GM18498 (cell line): ENCODE results near the gene MPO.

Experiments used
- ATAC-seq: cut with Tn5 transposase; IDR thresholded peaks from one replicate; pipeline ENCODE4 v1.9.1; 2021; ENCODE audit warnings: mild to moderate bottlenecking, moderate library complexity; ENCODE audit not compliant: unreplicated experiment

The MPO gene

DNA sequence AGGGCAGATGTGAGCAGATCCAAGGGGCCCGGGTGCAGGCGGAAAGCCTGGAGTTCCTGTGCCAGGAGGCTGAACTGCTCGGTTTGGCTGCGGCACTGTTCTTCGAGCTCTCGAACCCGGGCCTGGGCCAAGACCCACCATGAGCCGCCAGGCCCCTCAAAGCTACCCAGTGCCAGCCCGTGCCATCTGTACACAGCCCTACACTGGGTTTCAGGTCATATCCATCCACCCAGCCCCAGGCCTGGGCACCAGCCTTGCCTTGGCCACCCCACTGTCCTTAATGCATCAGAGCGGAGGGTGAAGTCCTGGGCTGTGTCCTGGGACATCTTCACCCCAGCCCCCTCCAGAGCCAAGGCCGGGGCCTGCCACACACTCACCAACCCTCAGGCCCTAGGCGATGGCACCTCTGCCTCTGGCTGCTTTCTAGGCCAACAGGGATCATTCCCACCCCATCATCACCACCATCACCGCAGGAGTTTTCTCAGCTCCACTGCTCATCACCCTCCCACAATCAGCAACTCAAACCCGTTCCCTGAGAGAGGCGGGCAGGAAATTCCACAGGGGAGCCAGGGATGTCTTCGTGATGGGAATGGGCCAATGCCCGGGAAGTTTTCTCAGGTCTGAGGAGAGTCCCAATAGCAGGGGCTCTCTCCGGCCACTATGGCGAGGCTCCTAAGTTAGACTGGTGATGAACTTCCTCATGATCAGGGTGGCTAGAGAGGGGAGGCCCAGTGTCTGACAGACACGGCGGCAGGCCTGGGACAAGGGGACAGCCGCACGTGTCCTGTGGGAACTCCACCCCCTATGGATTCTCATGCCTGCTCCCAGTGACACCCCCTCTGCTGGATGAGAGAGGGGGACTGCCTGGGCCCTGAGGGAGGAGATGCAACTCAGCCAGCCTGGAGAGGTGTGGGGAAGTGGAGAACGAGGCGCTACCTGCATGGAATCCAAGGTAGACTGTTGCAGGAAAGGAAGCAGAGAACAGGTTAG lies 38.7 kb upstream of the MPO start:
- no peak for ATAC-seq

DNA sequence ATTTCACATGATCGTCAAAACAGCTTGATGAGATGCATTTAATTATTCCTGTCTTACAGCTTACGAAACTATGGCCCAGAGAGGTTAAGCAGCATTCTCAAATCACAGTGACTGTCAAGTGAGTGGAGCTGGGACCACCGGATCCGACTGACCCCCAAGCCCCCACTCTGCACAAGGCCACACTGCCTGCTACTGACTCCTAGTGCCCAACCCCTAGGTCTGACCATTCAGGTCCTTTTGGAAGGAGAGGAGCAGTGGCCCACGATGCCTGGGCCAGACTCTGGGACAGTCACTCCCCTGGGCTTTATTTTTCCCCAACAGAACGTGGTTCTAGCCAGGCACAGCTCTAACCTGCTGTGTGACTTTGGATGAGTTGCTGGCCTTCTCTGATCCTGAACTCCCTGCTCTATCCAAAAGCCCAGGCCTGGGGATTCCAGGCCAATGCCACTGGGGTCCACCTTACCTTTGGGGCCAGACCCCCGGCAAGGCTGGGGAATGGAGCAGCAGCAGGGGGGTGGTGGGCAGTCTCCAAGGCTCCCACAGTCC lies 38.0 kb upstream of the MPO start:
- no peak for ATAC-seq

DNA sequence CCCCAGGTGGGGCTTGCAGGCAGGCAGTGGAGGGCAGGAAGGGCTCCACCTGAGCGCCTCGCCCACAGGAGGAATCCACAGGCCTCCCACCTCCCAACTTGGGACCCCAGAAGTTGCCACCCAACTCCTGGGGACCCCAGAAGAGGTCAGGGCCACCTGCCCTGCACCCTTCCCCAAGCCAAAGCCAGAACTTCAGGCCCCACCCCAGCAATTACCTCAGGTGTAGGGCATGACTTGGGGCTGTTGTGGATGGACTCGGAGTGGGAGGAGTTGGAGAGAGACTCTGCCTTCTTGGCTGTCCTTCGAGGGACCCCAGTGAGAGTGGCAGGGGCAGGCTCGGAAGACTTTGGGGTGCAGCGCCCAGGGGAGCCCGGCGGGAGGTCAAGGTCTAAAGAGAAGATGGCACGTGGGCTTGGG lies 37.3 kb upstream of the MPO start:
- ATAC-seq, result no peak

DNA sequence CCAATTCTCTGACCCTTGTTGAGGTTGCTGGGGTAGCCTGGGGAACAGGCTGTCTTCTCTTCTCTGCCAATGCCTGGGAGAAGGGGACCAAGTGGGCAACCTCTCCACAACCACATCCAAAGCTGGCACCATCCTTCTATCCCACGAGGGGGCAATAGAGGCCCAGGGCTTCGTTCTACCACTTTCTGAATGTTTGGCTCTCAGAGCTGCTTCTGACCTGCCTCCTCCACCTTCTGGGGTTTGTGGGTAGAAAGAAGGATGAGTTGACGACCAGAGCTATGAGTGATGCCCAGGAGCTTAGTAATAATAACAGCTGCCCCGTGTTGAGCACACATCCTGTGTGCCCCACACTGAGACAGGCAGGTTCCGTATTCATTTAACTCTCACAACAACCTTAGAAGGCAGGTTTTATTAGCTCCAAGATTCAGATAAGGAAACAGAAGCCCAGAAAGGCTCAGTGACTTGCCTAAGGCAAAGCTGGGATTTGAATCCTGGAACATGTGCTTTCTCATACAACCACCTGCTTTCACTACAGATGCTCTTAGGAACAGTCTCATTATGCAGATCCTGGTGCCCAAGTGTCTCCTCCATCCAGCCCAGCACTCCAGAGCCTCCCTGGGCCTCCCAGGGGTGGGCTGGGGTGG lies 36.8 kb upstream of the MPO start:
- peak; percentile 86 for ATAC-seq

DNA sequence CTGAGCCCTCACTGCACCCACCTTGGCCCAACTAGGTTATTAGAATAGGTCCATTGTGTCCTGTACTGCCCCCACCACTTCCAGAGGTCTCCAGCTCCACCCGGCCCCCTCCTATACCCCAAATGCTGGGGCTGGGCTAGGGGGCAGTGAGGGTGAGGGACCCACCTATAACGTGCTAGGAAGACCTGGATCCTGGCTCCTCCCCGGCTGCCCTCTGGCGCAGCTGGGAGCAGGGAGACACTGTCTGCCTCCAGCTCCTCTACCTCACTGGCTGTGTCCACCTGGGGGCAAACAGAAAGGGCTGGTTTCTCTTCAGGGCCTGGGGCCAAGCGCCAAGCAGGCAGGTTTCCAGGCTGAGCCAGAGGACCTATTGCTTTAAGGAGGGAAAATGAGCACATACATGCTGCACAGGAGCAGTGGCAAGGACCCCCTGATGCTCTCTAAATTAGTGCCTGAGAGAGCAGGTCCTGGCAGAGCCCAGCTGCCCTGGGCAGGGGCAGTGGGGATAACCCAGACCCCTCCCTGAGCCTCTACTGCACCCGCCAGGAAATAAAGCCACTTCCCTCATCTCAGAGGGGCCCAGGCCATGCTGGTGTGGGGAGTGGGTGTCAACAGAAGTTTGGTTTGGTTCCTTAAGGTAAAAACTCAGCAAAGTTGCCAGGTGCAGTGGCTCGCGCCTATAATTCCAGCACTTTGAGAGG lies 35.7 kb upstream of the MPO start:
- ATAC-seq, result no peak

DNA sequence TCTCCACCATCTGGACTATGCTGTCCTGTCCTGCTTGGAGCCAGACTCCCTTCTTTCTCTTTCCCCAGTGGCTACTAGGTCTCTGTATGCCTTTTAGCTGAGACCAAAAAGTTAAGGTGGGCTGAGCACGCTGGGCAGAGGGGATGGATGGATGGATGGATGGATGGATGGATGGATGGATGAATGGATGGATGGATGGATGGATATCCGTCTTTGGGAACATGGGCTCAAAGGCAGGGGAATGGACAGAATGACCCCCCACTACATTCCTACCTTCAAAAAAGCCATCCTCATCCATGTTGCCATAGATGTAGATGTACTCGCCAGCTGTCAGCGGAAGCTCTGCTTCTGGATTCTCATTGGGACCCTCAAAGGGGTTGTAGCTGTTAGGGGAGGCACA lies 35.0 kb upstream of the MPO start:
- no peak for ATAC-seq

DNA sequence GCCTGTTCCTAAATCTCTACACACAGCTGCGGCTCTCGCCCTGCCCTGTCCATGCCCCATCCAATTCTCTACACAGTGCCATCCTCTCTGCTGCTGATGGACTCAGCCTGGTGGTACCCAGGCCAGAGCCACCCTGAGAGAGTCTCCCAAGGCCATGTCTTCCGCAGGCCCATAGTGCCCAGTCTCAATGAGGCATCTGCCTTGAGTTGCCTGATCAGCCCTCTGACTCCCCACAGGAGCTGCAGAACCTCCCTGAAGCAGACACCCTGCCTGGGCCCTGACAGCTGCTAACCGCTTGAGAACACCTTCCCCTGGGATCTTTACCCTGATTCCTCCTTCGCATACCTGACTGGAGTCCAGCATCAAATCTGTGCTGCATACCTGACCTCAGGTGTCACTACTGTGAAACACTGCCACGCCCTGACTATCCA lies 34.6 kb upstream of the MPO start:
- no peak for ATAC-seq

DNA sequence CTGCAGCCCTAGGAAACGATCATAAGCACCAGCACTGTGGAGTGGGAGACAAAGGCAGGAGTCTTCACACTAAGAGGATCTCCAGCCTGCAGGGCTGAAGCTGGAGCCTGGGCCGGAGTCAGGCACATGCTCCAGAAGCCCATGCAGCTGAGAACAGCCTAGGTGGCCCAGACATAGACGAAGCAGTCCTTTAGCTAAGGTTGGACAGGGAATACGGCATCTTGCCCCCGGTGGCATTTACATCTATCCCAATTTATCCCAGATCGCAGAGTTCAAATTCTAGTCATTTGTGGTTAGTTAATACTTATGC lies 33.9 kb upstream of the MPO start:
- ATAC-seq, result no peak

DNA sequence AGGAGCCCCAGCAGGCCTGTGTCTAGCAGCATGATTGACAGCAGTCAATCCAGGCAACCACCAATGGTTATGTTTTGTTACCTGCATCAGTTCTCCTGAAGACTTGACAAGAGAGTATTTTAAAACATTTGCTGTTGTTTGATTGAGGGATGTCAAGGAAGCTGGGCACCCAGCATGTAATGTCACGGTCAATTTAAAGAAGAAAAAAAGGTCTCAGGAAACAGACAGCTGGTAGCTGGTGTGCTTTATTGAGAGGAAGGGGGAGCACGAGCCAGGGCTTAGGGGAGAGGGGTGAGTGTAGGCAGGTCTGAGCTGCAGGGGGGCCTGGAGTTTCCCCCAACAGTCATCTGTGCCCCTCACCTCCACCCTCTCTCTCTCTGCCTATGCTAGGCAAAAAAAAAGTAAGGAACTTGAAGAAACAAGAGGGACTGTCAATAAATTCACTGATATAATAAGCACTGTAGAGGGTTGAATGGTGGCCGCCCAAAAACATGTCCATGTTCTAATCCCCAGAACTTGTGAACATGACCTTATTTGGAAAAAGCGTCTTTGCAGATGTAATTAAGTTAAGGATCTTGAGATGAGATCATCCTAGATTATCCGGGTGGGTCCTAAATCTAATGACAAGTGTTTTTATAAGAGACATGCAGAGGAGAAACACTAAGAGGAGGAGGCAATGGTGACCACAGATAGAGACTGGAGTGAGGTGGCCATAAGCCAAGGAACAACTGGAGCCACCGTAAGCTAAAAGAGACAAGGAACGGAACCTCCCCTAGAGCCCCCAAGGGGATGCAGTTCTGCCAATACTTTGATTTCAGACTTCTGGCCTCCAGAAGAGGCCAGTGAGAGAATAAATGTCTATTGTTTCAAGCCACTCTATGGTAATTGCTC lies 33.3 kb upstream of the MPO start:
- no peak for ATAC-seq

DNA sequence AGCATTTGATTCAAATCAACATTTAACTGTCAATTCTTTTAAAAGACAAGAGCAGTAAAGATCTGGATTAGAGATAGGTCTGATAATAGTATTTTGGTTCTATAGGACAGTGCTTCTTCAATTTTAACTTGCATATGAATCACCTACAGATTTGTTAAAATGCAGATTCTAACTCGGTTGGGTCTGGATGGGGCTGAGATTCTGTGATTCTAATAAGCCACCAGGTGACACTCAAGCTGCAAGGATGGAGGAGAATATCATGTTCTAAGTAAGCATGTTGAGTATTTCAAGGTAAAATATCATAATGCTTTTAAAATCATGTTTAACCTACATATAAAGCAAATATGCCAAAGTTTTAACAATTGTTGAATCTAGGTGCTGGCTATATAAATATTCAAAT lies 32.1 kb upstream of the MPO start:
- ATAC-seq, result no peak

DNA sequence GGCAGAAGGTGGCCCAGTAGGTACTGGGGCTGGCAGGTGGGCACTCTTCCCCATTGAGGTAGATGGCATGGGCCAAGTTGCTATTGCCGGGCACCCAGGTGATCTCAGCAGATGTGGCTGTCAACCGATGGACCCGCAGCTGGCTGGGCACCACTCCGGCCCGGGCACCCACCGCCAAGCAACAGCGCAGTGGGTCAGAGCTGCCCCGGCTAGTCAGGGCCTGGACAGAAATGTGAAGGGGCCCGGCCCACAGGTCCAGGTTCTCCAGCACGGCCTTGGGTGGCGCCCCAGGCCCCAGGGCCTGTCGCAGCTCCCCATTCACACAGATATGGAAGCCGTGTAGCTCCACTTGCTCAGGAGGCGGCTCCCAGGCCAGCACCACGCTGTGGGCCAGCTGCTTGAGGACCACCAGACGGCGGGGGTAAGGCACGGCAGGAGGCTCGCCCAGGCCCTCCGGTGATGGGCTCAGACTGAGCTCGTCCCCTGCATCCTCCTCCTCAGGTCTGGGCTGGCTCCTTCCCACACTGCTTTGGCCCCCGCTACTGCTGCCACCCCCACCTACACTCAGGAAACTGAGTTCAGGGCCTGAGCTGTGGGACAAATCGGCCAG lies 31.4 kb upstream of the MPO start:
- ATAC-seq, result no peak

DNA sequence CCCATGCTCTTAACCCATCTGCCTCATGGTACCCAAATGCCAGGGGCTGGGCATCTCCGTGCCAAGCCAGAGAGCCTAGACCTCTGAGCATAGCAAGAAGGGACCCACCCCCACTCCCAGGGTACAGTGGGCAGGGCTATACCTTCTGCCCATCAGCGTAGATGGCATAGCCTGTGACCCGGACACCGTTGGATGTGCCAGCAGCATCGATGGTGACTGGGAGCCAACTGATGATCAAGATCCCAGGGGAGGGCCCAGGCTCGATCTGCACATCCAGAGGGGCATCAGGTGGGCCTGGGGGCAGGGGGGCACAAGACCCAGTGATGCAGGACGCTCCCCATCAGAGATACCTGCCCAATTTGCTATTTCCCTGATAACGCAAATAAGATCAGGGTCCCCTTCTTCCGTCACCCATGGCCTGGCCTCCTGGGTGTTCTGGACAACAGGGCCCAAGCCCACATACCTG lies 30.7 kb upstream of the MPO start:
- ATAC-seq, result no peak

DNA sequence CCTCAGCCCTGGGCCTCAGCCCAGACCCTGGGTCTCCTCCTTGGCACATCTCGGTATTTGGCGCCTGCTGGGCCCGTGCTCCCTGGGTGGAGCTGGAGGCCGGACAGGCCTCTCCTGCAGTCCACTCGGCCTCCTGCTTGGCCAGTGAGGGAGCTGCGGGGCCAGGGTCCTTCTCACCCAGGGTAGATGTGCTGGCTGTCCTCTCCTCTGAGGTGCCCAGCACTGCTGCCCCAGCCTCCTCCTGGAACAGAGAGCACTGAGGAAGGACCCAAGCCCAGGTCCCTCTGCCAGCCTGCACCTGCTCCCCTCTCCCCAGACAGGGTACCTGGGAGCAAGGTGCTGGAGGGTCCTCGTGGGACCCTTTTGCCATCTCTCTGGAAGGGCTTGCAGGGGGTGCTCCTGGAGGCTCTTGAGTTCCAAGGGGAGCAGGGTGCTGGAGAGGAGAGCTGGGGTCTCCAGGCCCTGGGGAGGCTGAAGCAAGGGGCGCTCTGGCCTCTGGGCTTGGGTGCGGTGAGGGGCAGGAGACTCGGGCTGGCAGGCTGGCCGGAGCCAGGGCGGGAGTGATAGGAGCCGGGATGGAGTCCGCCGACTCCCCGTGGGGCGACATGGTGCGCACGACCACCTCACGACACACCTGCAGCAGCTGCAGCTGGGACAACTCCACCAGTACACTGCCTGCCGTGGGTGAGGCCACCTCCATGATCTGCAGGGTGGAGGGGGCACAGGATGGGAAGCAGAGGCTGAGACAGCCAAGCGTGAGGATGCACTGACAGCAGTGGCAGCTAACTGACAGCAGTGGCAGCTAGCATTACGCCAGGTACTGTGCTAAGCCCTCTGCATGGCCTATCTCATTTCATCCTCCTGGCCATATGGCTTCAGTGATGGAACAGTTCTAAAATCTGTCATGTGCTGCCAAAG lies 30.0 kb upstream of the MPO start:
- ATAC-seq, result no peak

DNA sequence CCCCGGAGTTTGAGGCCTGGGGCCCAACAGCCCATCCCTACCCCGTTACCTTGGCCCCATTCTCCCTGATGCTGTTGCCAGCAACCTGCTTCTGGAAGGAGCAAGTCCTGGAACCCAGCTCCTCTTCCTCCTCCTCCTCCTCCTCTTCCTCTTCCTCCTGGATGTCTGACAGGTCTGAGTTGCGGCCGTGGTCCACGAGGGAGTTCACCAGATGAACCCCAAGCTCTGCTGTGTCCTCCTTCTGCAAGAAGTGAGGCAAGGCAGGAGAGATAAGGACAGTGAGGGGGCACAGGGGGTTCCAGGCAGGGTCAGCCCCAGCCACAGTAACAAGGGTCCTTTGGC lies 29.2 kb upstream of the MPO start:
- ATAC-seq, result no peak

DNA sequence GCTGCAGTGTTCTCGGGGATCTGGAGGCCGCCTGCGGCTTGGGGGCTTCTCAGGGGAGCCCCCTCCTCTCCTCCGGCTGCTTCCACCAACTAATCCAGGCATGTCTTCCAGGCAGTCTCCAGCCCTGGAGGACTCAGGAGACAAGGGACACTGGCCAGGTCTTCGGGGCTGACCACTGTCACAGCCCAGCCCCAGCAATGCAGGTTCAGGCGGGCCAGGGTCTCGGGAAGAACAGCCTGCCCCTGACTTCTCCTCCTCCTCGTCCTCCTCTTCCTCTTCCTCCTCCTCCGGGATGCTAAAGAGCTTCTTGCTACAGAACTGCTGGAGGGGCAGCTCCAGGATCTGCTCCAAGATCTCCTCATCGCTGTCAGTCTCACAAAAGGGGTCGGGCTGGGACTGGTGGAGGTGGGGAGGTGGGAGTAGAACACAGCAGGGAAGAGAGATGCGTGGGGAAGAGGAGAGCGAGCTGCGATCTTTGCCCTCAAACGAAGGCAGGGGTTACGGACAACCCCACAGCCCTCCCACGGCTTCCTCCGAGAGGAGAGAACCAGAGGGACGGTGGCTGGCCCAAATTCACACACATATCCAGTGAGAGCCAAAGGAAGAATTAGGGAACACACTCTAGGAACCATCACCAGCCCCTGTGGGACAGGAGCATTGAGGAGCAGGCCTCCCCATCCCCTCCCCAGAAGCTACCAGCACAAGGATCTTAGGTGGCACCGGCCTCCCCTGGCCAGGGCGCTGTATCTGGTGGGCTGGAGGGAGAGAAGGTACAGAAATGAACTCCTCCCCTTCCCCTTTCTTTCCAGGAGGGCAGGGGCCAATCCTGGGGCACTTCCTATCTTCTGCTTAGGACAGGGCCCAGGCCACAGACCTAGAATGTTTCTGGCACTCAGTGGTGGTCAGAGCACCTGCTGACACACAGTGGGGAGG lies 28.5 kb upstream of the MPO start:
- ATAC-seq, result no peak

DNA sequence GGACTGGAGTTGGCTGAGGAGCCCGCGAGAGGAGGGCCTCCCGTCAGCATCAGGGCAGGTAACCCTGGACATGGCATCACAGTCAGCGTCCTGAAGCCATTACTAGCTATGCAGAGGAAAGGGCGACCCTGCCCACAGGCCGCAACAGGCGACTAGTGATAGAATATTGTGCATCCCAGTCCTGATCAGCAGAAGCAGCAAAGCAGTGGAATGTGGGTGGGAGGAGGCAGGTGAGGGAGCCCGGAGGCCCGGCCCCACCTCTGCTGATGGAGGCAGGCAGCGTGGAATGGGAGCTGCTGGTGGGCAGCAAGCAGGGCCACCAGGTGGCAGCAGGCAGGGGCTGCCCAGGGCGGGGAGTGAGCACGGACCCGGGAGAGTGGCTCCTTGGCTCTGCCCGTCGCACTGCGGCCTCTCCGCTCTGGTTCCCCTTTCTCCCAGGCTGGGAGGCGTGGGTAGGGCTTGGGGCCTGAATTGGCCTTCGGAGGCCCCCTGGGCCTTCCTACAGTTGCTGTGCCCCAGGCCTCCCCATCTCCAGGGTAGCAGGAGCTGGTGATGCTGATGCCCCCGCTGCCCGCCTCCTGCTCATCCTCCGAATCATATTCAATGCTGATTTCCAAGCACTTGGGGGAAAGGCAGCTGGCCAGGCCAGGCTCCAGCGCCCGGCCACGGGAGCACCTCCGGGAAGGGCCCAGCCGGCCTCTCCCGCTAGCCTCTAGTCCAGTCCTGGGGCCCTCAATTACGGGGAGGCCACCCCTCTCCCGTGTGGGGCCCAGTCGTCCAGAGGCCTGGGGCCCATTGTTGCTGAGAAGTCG lies 27.6 kb upstream of the MPO start:
- ATAC-seq, result no peak
